GM10266 (cell line): ENCODE data around the gene MTG1.

Source experiments
- DNase-seq: peaks from one replicate; pipeline ENCODE4 v3.0.0; 2012; ENCODE audit errors: extremely low spot score
- TF ChIP-seq, protein P1 (sequence below): IDR thresholded peaks from 2 replicates; pipeline ENCODE4 v1.5.1; 2012; ENCODE audit warnings: mild to moderate bottlenecking, low read depth; ENCODE audit not compliant: control insufficient read depth, insufficient read depth; ENCODE audit errors: missing control alignments

Gene MTG1

DNA sequence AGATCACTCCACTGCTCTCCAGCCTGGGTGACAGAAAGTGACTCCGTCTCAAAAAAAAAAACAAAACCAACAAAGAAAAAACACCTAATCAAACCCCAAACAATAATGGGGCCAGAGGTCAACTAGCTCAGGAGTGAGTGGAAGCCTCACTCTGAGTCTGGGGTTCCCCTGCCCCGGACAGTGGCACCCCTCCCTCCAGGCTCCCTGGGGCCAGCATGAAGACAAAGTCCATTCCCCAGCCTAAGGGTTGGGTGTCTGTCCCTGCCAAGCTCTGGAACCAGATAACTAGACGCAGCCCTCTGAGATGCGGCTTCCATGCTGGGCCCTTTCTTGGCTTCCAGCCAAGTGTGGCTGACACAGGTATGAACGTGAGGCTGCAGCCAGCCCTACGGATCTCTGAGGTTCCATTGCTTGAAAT lies 34.4 kb upstream of the MTG1 start:
- TF ChIP-seq, protein P1, sequence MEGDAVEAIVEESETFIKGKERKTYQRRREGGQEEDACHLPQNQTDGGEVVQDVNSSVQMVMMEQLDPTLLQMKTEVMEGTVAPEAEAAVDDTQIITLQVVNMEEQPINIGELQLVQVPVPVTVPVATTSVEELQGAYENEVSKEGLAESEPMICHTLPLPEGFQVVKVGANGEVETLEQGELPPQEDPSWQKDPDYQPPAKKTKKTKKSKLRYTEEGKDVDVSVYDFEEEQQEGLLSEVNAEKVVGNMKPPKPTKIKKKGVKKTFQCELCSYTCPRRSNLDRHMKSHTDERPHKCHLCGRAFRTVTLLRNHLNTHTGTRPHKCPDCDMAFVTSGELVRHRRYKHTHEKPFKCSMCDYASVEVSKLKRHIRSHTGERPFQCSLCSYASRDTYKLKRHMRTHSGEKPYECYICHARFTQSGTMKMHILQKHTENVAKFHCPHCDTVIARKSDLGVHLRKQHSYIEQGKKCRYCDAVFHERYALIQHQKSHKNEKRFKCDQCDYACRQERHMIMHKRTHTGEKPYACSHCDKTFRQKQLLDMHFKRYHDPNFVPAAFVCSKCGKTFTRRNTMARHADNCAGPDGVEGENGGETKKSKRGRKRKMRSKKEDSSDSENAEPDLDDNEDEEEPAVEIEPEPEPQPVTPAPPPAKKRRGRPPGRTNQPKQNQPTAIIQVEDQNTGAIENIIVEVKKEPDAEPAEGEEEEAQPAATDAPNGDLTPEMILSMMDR = no peak
- DNase-seq = no peak

DNA sequence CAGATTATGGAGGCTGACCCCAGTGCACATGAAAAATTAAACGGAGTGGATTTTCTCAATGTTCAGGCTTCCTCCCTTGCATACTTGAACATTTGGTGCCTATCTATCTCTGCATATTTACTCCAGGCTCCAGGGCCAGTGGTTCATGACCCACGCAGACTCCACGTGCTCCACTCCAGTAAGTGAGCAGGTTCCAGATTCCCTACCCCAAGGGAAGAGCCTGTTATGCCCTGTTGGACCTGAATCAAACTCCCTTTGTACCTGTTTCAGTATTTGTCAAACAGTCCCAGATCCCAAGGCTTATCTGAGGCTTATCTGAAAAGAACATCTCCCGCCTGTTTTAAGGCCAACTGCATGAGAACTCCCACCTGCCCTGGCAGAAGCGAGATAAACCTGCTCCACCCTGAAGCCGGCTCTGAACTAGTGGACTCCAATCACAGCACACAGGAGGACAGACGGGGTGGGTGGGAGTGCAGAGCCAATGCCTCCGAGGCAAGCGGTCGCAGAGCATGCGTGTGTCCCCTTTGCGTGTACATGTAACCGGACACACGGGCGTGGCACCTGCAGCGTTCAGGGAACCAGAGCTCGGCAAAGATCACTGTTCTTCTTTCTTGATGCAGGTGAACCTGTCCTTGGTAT lies 33.9 kb upstream of the MTG1 start:
- TF ChIP-seq, protein P1 = no peak
- no peak for DNase-seq

DNA sequence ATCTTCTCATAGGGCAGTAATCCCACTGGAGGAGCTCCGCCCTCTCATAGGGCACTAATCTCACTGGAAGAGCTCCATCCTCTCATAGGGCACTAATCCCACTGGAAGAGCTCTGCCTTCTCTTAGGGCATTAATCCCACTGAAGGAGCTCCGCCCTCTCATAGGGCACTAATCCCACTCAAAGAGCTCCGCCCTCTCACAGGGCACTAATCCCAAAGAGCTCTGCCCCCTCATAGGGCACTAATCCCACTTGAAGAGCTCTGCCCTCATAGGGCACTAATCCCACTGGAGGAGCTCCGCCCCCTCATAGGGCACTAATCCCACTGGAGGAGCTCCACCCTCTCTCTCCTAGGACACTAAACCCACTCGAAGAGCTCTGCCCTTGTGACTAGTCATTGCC lies 32.7 kb upstream of the MTG1 start:
- no peak for DNase-seq
- TF ChIP-seq, protein P1 = no peak

DNA sequence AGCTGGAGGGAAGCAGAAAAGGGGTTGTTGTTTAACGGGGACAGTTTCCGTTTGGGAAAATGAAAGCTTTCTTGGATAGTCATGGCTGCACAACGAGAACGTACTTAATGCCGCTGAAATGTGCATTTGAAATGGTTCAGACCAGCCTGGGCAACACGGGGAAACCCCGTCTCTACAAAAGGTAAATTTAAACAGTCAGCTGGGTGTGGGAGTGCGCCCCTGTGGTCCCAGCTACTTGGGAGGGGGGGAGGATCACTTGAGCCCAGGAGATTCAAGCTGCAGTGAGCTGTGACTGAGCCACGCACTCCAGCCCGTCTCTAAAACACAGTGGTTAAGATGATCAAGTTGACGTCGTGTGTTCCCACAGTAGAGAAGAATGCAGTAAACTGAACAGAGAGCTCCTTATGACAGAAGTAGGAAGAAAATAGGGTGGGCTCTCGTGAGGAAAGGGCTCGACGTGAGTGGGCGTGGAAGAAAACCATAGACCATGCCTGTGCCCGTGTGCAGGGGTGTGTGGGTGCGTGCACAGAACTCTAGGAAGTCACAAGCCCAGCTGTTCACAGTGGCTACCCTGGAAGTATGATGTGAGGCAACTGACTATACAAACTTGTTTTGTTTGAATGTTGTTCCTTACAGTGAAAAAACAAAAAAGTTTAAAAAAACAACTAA lies 32.0 kb upstream of the MTG1 start:
- no peak for DNase-seq
- TF ChIP-seq, protein P1 = no peak

DNA sequence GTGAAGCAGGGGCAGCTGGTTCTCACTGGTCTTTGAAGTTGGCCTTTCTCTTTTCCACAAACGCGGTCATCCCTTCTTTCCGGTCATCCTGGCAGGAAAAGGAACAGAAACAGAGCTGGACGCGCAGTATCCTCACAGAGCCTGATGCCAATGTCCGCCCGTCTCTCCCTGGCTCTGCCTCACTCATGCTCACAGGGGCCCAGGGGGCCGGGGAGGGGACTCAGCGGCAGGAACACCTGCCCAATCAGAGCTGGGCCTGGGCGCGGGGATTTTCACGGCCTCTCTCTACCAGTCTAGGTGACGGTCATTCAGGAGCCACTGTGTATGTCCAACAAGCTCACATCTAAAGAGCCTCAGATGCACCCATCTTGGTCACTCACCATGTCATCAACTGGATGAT lies 31.1 kb upstream of the MTG1 start:
- TF ChIP-seq, protein P1 = no peak
- DNase-seq = no peak

DNA sequence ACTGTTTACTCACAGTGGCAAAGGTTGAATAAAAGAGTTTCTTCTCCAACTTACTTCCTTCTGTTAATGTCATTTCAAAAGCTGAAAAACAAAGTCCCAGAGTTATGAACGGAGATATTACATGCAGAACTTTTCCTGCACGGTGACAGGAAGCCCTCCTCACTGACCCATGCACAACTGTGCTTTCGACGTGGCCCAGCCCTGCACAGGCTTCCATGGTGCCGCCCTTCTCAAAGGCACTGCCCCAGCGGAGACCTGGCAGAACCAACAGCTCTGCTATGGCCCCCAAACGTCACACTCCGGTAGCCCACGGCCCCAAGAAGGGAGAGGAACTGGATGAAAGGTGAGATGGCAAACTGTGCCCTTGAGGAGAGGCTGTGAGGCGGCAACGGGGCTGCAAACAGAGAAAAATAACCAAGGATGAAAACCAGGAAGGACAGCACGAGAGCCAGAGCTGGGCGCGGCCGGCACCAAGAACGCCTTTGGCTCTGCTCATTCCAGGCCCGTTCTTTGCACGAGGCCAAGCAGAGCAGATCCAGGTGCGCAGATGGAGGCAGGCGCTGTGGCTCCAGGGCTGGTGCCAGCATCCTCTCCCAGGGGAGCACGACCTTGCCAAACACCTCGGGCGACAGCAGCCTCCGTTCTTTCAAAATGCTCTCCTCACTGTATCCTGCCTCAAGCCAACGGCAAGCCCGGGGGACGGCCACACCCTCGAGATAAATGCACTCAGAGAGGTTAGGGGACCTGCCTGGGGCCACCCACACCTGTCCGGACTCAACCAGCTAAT lies 29.1 kb upstream of the MTG1 start:
- TF ChIP-seq, protein P1 = no peak
- no peak for DNase-seq

DNA sequence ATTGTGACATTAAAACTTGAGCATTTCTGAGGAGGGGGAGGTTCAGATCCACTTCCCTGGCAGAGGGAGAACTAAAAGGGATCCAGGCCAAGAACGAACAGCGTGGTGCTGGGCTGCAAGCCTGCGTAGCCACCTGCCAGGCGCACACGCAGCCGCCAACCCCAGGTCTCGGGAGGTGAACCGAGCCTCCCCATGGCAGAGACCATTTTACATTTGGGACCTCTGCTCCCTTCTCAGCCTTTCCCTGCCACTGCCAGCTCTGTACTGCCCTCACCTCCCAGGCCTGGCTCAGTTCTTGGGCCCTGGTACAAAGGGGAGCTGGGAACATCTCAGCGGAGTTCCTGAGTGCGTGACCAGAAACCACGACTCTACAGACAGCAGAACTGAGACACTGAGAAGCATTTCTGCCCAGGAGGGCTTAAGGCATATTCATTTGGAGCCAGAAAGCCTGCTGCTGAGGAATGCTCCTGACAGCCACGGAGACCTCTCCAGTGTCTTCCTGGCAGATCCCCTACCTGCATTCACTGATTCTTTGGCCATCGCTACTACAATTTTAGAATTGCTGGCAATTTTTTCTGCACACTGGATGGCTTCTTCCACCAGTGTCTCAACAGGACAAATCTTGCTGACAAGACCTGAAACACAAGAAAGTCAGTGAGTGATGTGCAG lies 28.4 kb upstream of the MTG1 start:
- DNase-seq = no peak
- TF ChIP-seq, protein P1 = no peak
